ENCODE data around the gene HDAC4. TPM values are rescaled to one million over a fixed set of nuclear protein-coding genes. Genes with fewer than 3 reads are reported as not detected.

HDAC4 gene
- polyA plus RNA-seq, 1 experiment, result 8.9 TPM

DNA sequence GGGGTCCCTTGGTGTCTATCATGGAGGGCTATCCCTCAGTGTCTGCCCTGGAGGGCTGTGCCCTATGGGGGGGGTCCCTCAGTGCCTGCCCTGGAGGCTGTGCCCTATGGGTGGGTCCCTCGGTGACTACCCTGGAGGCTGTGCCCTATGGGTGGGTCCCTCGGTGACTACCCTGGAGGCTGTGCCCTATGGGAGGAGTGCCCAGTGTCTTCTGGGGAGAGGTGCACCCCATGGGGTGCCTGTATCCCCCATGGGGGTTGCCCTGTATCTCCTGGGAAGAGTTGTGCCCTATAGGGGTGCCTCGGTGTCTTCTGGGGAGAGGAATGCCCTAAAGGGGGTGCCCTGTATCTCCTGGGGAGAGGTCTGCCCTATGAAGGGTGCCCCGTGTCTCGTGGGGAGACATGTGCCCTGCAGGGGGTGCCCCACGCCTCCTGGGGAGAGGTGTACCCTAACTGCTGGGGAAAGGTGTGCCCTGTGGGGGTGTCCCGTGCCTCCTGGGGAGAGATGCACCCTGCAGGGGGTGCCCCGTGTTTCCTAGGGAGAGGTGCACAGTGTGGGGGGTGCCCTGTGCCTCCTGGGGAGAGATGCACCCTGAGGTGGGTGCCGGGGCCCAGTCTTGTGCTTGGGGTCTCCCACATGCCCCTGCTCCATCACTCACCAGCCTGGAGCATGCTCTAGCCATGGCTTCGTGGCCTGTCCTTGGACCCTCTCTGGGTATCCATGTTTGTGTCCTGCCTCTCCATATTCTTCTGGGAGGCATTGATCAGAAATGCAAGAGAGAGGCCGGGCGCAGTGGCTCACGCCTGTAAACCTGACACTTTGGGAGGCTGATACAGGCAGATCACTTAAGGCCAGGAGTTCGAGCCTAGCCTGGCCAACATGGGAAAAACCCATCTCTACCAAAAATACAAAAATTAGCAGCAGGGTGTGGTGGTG lies 215.6 kb downstream of the HDAC4 start:
- DNase-seq (ENCODE audit: low read depth, low spot score), result no peak
- Histone ChIP-seq H3K27me3 (ENCODE audit: control insufficient read depth, insufficient read depth, low read length) (no peaks in the 10 kb centered on the region), H3K27ac (ENCODE audit: low read depth, low read length) (no peak overlapping the region), H3K9me3 (ENCODE audit: control insufficient read depth, insufficient read depth, low read length) (peaks cover 15% of the 10 kb centered on the region), H3K4me3 (ENCODE audit: low read depth, low read length) (no peak overlapping the region)
- ChIA-PET CTCF (no interaction called here), POLR2A (no interaction called here)
- TF ChIP-seq, protein P1, sequence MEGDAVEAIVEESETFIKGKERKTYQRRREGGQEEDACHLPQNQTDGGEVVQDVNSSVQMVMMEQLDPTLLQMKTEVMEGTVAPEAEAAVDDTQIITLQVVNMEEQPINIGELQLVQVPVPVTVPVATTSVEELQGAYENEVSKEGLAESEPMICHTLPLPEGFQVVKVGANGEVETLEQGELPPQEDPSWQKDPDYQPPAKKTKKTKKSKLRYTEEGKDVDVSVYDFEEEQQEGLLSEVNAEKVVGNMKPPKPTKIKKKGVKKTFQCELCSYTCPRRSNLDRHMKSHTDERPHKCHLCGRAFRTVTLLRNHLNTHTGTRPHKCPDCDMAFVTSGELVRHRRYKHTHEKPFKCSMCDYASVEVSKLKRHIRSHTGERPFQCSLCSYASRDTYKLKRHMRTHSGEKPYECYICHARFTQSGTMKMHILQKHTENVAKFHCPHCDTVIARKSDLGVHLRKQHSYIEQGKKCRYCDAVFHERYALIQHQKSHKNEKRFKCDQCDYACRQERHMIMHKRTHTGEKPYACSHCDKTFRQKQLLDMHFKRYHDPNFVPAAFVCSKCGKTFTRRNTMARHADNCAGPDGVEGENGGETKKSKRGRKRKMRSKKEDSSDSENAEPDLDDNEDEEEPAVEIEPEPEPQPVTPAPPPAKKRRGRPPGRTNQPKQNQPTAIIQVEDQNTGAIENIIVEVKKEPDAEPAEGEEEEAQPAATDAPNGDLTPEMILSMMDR (IDR thresholded peaks at IDR 0.05; ENCODE audit: low read depth, low read length), result no peak

DNA sequence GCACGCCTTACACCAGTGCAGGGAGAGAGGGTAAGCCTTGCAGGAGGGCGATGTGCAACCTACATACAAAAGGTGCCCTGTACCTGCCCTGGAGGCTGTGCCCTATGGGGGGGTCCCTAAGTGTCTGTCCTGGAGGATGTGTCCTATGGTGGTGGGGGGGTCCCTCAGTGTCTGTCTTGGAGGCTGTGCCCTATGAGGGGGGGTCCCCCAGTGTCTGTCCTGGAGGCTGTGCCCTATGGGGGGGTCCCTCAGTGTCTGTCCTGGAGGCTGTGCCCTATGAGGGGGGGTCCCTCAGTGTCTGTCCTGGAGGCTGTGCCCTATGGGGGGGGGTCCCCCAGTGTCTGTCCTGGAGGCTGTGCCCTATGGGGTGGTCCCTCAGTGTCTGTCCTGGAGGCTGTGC lies 216.6 kb downstream of the HDAC4 start:
- POLR2A ChIA-PET, result no interaction called here
- no peak for DNase-seq (ENCODE audit: low read depth, low spot score)
- Histone ChIP-seq H3K4me3 (ENCODE audit: low read depth, low read length) (no peak overlapping the region), H3K9me3 (ENCODE audit: control insufficient read depth, insufficient read depth, low read length) (peaks cover 7% of the 10 kb centered on the region), H3K27ac (ENCODE audit: low read depth, low read length) (no peak overlapping the region), H3K27me3 (ENCODE audit: control insufficient read depth, insufficient read depth, low read length) (no peaks in the 10 kb centered on the region)
- TF ChIP-seq, protein P1 (IDR thresholded peaks at IDR 0.05; ENCODE audit: low read depth, low read length), result no peak
- CTCF ChIA-PET, result no interaction called here

GRCh38 chr2:239182981-239183791 lies 217.6 kb downstream of the HDAC4 start:
- no peaks in the 10 kb centered on the region; the same call in 1 of the 2 replicates for H3K9me3 ChIP-seq (ENCODE audit: control insufficient read depth, insufficient read depth, low read length)
- no peak for DNase-seq (ENCODE audit: low read depth, low spot score)
- POLR2A ChIA-PET, result no interaction called here
- H3K27ac ChIP-seq (ENCODE audit: low read depth, low read length), result no peak overlapping the region
- CTCF ChIA-PET, result no interaction called here
- H3K27me3 ChIP-seq (ENCODE audit: control insufficient read depth, insufficient read depth, low read length), result no peaks in the 10 kb centered on the region
- TF ChIP-seq, protein P1 (IDR thresholded peaks at IDR 0.05; ENCODE audit: low read depth, low read length), result no peak
- H3K4me3 ChIP-seq (ENCODE audit: low read depth, low read length), result no peak overlapping the region

DNA sequence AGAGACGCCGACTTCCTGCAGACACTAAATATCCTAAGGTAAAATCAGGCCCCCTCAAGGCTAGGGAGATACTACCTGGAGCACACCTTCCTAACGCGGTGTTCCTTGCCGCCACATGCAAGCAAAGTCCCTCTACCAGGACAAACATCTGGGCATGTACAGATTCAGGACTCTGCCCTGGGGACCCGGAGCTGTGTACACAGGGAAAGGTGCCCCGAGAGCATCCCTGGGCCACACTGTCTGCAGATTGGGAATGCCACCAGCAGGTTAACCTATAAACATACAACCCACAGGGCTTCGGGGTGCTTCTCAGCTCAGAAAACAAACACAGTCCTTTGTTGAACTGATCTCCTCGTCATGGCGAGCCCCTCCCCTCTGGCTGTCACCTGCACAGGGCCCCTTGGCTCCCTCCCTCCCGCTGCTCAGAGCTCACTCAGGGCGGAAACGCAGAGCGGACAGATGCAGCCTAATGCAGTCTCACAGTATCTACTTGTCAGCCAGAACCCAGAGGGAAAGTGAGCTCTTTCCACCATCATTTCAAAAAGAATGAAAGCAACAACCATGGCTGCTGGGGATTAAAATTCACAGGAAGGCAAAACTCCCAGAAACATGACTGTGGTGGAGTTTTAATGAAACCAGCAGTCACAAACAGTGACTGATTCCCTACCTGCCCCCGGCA lies 218.8 kb downstream of the HDAC4 start:
- Histone ChIP-seq H3K27me3 (ENCODE audit: control insufficient read depth, insufficient read depth, low read length) (no peaks in the 10 kb centered on the region), H3K27ac (ENCODE audit: low read depth, low read length) (no peak overlapping the region), H3K9me3 (ENCODE audit: control insufficient read depth, insufficient read depth, low read length) (peaks cover 3% of the 10 kb centered on the region; the same call in 1 of the 2 replicates), H3K4me3 (ENCODE audit: low read depth, low read length) (no peak overlapping the region)
- ChIA-PET POLR2A (interaction anchor here (0.7 kb wide), 1 partner anchor 16 kb away, joined by 3 read pairs; no protein-coding TSS in a partner anchor), CTCF (interaction anchor here (0.6 kb wide), 1 partner anchor 17 kb away, joined by 4 read pairs; no protein-coding TSS in a partner anchor)
- TF ChIP-seq, protein P1 (IDR thresholded peaks at IDR 0.05; ENCODE audit: low read depth, low read length), result no peak
- no peak for DNase-seq (ENCODE audit: low read depth, low spot score)

Measured in AG04450 (cell line).